ENCODE results near the gene UBR1.

- TF ChIP-seq CTCF (IDR thresholded peaks at IDR 0.05), result no peak
- TF ChIP-seq POLR2A (IDR thresholded peaks at IDR 0.05), result no peak
Measured at GRCh38 chr15:43126356-43126755, 20.5 kb upstream of the UBR1 start.
